Measurements from ENCODE around the gene DNAI7. TPM values are rescaled to one million over a fixed set of nuclear protein-coding genes. Genes with fewer than 3 reads are reported as not detected.

Gene DNAI7
- total and polyA plus RNA-seq, 2 of the 8 experiments (the other 6 are each of a cell fraction or from before 2014, with no cell fraction given): 0.12 to 0.28 TPM

- no peak overlapping the region for H3K4me3 ChIP-seq (ENCODE audit: extremely low read depth in 1 of 4, insufficient read depth in 2 of 4, low read depth in 3 of 4, low read length in 4 of 4)
- ChIA-PET CTCF (ENCODE audit: partially characterized antibody) (no interaction called here), POLR2A (ENCODE audit: partially characterized antibody) (no interaction called here)
- 96% methylated on average over 2 of the region's 2 CpGs; no CpG with 5 or more reads in 1 of the 2 experiments for WGBS, 2 experiments (ENCODE audit: extremely low coverage in 1 of 2, insufficient coverage in 1 of 2, insufficient read length in 1 of 2, insufficient replicate concordance in 2 of 2, low coverage in 1 of 2, low lambda C conversion rate in 2 of 2, missing lambda C conversion rate in 1 of 2)
- H2BK5ac ChIP-seq (ENCODE audit: low read depth, low read length): no peak overlapping the region
- H2BK15ac ChIP-seq (ENCODE audit: low read length): no peak overlapping the region
- no peak overlapping the region for H4K5ac ChIP-seq (ENCODE audit: insufficient read length, low read depth, low read length)
- H2BK20ac ChIP-seq (ENCODE audit: low read length): no peak overlapping the region
- no peak overlapping the region; a peak in 1 of 7 replicates for H3K9ac ChIP-seq (replicated peaks in 1 of 4; ENCODE audit: extremely low read depth in 1 of 4, low read depth in 3 of 4, low read length in 3 of 4)
- H3K27ac ChIP-seq (ENCODE audit: low read depth, low read length): no peak overlapping the region
- H3K36me3 ChIP-seq (ENCODE audit: control insufficient read depth in 2 of 4, insufficient read depth in 4 of 4, low read length in 3 of 4): no peaks in the 10 kb centered on the region
- H3K27me3 ChIP-seq (replicated peaks in 1 of 4; ENCODE audit: control insufficient read depth in 3 of 4, extremely low read depth in 1 of 4, insufficient read depth in 3 of 4, low read length in 3 of 4): no peaks in the 10 kb centered on the region
- H3K79me1 ChIP-seq (ENCODE audit: low read depth, low read length): no peaks in the 10 kb centered on the region
- no peak overlapping the region for H3K14ac ChIP-seq (ENCODE audit: insufficient read length)
- no peaks in the 10 kb centered on the region for H4K20me1 ChIP-seq (replicated peaks in 1 of 2; ENCODE audit: control insufficient read depth in 1 of 2, insufficient read depth in 2 of 2, low read length in 2 of 2)
- no peak for FAIRE-seq
- 0 out of 2 replicates have a peak, but pooled peaks cover 4% of the 10 kb centered on the region for H3K23me2 ChIP-seq (ENCODE audit: low read depth, low read length)
- H3K4me1 ChIP-seq (replicated peaks in 1 of 4; ENCODE audit: control insufficient read depth in 3 of 4, insufficient read depth in 4 of 4, low read length in 3 of 4): no peaks in the 10 kb centered on the region; a peak in 1 of 7 replicates
- H4K8ac ChIP-seq (ENCODE audit: extremely low read depth, insufficient read depth, low read length): no peak overlapping the region
- H2AFZ ChIP-seq (ENCODE audit: low read length): peak overlapping the region; percentile 87; the same call in 1 of the 2 replicates
- no peak overlapping the region for H4K91ac ChIP-seq (replicated peaks; ENCODE audit: insufficient read length, low read length)
- no peak overlapping the region for H3K23ac ChIP-seq (ENCODE audit: insufficient read length)
- no peak for DNase-seq (ENCODE audit: low read depth in 1 of 2, low spot score in 2 of 2)
- H3K4me2 ChIP-seq (ENCODE audit: insufficient read depth in 1 of 2, low read depth in 2 of 2, low read length in 2 of 2): no peak overlapping the region
- no peak overlapping the region for H2AK5ac ChIP-seq (ENCODE audit: low read depth, low read length)
- no peak overlapping the region for H3K56ac ChIP-seq (replicated peaks; ENCODE audit: insufficient read length, low read depth, low read length)
- no peak overlapping the region for H2BK120ac ChIP-seq (replicated peaks; ENCODE audit: low read depth, low read length)
- TF ChIP-seq CHD1 (IDR thresholded peaks at IDR 0.05; ENCODE audit: low read depth, low read length) (no peak), MAFK (IDR thresholded peaks at IDR 0.05; ENCODE audit: low read depth, low read length) (peak; percentile 26; the same call in 1 of the 2 replicates), BCL11A (IDR thresholded peaks at IDR 0.05; ENCODE audit: low read depth in 2 of 2, low read length in 2 of 2) (no peak)
- no peak overlapping the region for H2BK12ac ChIP-seq (ENCODE audit: low read depth, low read length)
- no peak overlapping the region for H3K4ac ChIP-seq (replicated peaks; ENCODE audit: insufficient read length, low read depth, low read length)
- no peaks in the 10 kb centered on the region for H3K9me3 ChIP-seq (ENCODE audit: insufficient read depth in 2 of 2, low read depth in 1 of 2, low read length in 1 of 2)
- H3K79me2 ChIP-seq (ENCODE audit: control insufficient read depth in 1 of 2, insufficient read depth in 2 of 2, low read length in 2 of 2): no peaks in the 10 kb centered on the region
- no peak overlapping the region for H3K18ac ChIP-seq (ENCODE audit: extremely low read depth, low read length)
These were observed 94.5 kb downstream of the DNAI7 start for GRCh38 chr12:25100194-25101091.
